IPS-18c (cell line): ENCODE results near the gene PIP4K2A.

Experiments
- H3K4me3 ChIP-seq: 2 replicates; pipeline ENCODE4 v1.7.0; 2013; ENCODE audit warnings: low read depth, mild to moderate bottlenecking, low read length, moderate library complexity; ENCODE audit not compliant: insufficient read depth
- H3K9me3 ChIP-seq: one replicate; pipeline ENCODE4 v1.6.1; 2013; ENCODE audit warnings: mild to moderate bottlenecking, low read length, moderate library complexity; ENCODE audit not compliant: control insufficient read depth, insufficient read depth

PIP4K2A gene

GRCh38 chr10:22609251-22609650, 105.1 kb downstream of the PIP4K2A start:
- Histone ChIP-seq H3K9me3 (no peaks in the 10 kb centered on the region), H3K4me3 (no peak overlapping the region)

DNA sequence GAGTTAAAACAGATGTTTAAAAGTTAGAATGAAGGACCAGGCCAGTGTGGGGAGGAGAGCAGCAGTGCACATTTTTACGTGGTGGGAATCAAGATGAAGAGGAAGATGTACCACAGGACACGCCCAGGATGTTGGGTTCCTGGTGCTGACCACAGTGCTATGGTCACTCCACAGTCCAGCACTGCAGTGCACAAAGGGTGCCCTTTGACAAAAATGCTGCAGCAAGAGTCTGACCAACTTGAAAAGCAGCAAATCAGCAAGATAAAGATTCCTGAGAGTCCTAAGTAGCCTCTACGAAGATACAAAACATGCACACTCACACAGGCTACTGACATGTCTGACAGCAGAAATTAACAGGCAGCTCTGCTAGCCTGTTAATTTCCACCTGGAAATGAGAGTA, 107.1 kb downstream of the PIP4K2A start:
- Histone ChIP-seq H3K4me3 (no peak overlapping the region), H3K9me3 (no peaks in the 10 kb centered on the region)

- H3K9me3 ChIP-seq: no peaks in the 10 kb centered on the region
- no peak overlapping the region for H3K4me3 ChIP-seq
Measured at GRCh38 chr10:22606164-22606614, 108.2 kb downstream of the PIP4K2A start.

GRCh38 chr10:22605168-22605567, 109.2 kb downstream of the PIP4K2A start:
- Histone ChIP-seq H3K4me3 (no peak overlapping the region), H3K9me3 (no peaks in the 10 kb centered on the region)

- no peaks in the 10 kb centered on the region for H3K9me3 ChIP-seq
- no peak overlapping the region for H3K4me3 ChIP-seq
Measured at GRCh38 chr10:22604344-22605126, 109.8 kb downstream of the PIP4K2A start.

DNA sequence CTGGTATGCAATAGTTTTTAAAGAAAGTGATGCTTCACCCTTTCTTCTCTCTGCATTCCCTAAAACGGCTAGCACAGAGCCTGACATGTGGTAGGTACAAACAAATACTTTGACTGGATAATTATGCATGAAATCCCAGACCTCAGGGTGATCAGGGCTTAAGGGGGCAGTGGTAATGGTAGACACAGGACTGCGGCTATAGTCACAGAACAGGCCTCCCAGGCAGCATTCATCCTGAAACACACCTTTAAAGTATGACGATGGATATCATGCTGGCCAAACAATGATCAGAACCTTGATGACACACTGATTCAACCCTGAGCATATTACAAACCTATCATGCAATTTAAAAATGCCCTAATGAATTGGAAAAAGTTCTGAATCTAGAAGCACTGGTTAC, 110.8 kb downstream of the PIP4K2A start:
- H3K9me3 ChIP-seq: no peaks in the 10 kb centered on the region
- H3K4me3 ChIP-seq: no peak overlapping the region

GRCh38 chr10:22601618-22602017, 112.8 kb downstream of the PIP4K2A start:
- Histone ChIP-seq H3K4me3 (no peak overlapping the region), H3K9me3 (no peaks in the 10 kb centered on the region)

DNA sequence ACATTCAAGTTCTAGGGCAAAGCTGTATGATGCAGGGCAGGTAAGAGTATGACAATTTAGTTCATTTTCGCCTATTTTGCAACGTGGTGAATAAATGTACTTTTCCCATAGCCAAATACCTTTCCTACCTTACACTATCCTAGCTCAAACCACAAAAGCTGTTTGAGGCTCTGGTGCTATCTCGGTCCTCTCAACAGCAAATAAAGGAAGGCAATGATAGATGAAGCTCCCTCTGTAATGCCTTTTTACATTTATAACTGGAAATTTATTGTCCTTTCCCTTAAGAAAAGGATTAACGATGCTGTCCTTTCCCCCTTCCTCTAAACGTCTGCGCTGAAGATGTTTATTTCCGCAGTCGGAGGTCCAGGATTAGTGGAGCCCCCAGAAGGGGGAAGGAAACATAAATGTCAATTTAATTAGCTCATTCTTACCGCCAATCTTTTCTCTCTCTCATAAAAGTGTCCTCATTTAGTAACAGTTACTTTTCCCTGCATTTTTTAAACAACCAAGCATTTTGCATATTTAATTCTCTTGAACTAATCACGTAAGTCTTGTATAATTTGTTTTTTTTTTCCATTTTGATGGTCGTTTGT, 114.6 kb downstream of the PIP4K2A start:
- Histone ChIP-seq H3K9me3 (no peaks in the 10 kb centered on the region), H3K4me3 (no peak overlapping the region)

GRCh38 chr10:22599048-22599561, 115.3 kb downstream of the PIP4K2A start:
- Histone ChIP-seq H3K4me3 (no peak overlapping the region), H3K9me3 (no peaks in the 10 kb centered on the region)

- Histone ChIP-seq H3K9me3 (no peaks in the 10 kb centered on the region), H3K4me3 (no peak overlapping the region)
Measured at GRCh38 chr10:22598478-22598877, 115.9 kb downstream of the PIP4K2A start.

DNA sequence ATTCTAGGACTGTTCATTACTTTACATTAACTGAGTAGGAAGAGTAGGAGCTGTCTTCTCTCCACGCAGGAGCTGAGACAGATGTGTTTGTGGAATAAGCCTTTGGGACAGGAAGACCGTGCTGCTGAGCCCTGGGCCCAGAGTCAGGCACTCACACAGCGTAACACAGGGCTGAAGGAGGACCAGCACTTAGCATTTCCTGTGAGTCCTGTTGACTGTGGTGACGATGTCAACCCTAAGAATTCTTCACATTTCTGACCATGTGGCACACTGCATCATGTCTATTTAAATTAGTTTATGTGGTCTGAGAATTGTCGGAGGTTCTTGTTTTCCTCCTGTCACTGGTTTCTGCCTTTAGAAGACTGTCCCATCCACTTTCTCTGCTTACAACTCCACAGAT, 117.2 kb downstream of the PIP4K2A start:
- Histone ChIP-seq H3K4me3 (no peak overlapping the region), H3K9me3 (no peaks in the 10 kb centered on the region)

GRCh38 chr10:22593636-22594198, 120.7 kb downstream of the PIP4K2A start:
- H3K9me3 ChIP-seq: no peaks in the 10 kb centered on the region
- H3K4me3 ChIP-seq: no peak overlapping the region

DNA sequence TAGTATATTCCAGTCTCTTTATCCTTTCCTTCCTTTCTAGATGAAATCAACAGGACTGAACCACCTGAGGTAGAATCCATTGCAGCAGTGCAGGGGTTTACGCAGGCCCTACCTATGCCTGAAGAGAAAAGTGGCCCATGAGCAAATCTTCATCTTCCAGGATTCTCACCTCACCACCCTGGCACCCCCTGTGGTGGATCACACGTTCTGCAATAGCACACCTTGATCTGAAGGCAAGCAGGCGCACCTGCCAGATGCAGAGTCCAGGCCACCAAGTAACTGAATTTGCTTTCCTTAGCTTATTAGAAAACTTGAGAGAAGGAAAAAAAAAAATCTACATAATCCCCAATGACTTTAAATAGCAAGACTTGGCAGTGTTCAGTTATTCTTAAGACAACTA, 121.4 kb downstream of the PIP4K2A start:
- Histone ChIP-seq H3K4me3 (no peak overlapping the region), H3K9me3 (no peaks in the 10 kb centered on the region)

- Histone ChIP-seq H3K4me3 (no peak overlapping the region), H3K9me3 (no peaks in the 10 kb centered on the region)
Measured at GRCh38 chr10:22589851-22590514, 124.4 kb downstream of the PIP4K2A start.

- H3K4me3 ChIP-seq: no peak overlapping the region
- no peaks in the 10 kb centered on the region for H3K9me3 ChIP-seq
Measured at GRCh38 chr10:22588462-22588861, 125.9 kb downstream of the PIP4K2A start.

DNA sequence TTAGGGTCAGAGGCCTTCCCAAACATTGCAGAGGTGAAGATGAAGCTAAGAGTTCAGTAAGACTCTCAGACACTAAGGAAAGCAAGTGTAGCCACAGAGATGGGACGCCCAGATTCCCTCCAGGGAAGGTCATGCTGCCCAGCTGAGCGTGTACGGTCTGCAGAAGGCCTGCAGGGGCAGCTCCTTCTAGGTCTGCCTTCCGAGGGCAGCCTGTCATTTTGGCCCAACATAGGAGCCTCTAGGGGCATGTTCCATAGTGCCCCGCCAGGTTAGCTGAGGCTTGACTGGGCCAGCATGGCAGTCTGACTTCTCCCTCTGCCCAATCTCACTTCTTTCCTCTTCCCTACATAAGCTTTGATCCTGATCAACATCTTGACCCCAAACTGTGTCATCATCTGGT, 130.7 kb downstream of the PIP4K2A start:
- no peak overlapping the region for H3K4me3 ChIP-seq
- H3K9me3 ChIP-seq: no peaks in the 10 kb centered on the region

- peaks cover 2% of the 10 kb centered on the region for H3K9me3 ChIP-seq
- H3K4me3 ChIP-seq: no peak overlapping the region
Measured at GRCh38 chr10:22581461-22581860, 132.9 kb downstream of the PIP4K2A start.

DNA sequence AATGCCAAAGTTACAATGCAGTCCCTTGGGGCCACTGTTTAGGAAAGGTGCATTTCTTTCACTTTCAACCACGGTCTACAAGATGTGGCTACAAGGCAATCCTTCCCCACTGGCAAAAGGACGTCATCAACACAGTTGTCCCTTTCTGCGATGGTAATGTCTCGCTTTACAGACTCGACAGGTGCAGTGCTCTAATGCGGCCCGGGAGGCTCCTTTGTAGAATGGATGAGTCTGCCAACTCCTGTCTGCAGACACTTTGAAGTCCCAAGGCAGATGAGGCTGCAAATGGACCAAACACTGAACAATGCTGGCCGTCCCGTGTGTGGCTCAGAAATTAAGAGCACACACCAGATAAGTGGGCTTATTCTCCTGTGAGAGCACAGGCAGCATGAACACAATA, 133.7 kb downstream of the PIP4K2A start:
- Histone ChIP-seq H3K4me3 (no peak overlapping the region), H3K9me3 (peaks cover 2% of the 10 kb centered on the region)
